ENCODE results near the gene ADAM12.

- TF ChIP-seq CTCF (IDR thresholded peaks at IDR 0.05 in 8 of 11, conservative IDR thresholded peaks at IDR 0.05 in 3 of 11), result no peak
- no peak for TF ChIP-seq POLR2A (IDR thresholded peaks at IDR 0.05)
- TF ChIP-seq POLR2AphosphoS5 (IDR thresholded peaks at IDR 0.05), result no peak
These were observed 128.4 kb downstream of the ADAM12 start for GRCh38 chr10:126259760-126260479.

Measured in spleen (tissue), 7 donors.